GM18873 (cell line): ENCODE data around the gene RSAD2.
"Not testable (repeated sequence)": the region's sequence is repeated elsewhere in the genome, so short reads cannot be mapped to it uniquely, and the experiment has no call there.

Experiments
- ATAC-seq: cut with Tn5 transposase; IDR thresholded peaks from one replicate; pipeline ENCODE4 v1.9.1; 2021; ENCODE audit warnings: mild to moderate bottlenecking, moderate library complexity, moderate number of reproducible peaks; ENCODE audit not compliant: unreplicated experiment, low FRiP score

Gene RSAD2

GRCh38 chr2:6896930-6897759, 19.6 kb downstream of the RSAD2 start:
- ATAC-seq = no peak

- not testable (repeated sequence) for ATAC-seq
Measured at GRCh38 chr2:6902581-6902980, 25.0 kb downstream of the RSAD2 start.

- no peak for ATAC-seq
Measured at GRCh38 chr2:6905668-6906067, 28.1 kb downstream of the RSAD2 start.

GRCh38 chr2:6906165-6906741, 28.7 kb downstream of the RSAD2 start:
- ATAC-seq = no peak

GRCh38 chr2:6908291-6908690, 30.7 kb downstream of the RSAD2 start:
- ATAC-seq = no peak

GRCh38 chr2:6909431-6910385, 32.1 kb downstream of the RSAD2 start:
- peak; percentile 99 for ATAC-seq

GRCh38 chr2:6911721-6912120, 34.1 kb downstream of the RSAD2 start:
- no peak for ATAC-seq

- ATAC-seq = no peak
Measured at GRCh38 chr2:6913415-6914157, 36.0 kb downstream of the RSAD2 start.

GRCh38 chr2:6914828-6915227, 37.3 kb downstream of the RSAD2 start:
- no peak for ATAC-seq

GRCh38 chr2:6915399-6915798, 37.8 kb downstream of the RSAD2 start:
- ATAC-seq = no peak

GRCh38 chr2:6916224-6916623, 38.6 kb downstream of the RSAD2 start:
- ATAC-seq = no peak

GRCh38 chr2:6916736-6917070, 39.1 kb downstream of the RSAD2 start:
- no peak for ATAC-seq

- peak; percentile 53 for ATAC-seq
Measured at GRCh38 chr2:6917071-6917760, 39.6 kb downstream of the RSAD2 start, which contains the start of gene RNF144A. RNF144A (plus strand) TSS chr2:6917412; CDS start chr2:6996927, 79,515 bp downstream.

GRCh38 chr2:6917761-6918421, 40.3 kb downstream of the RSAD2 start:
- peak; percentile 16 for ATAC-seq

- ATAC-seq = no peak
Measured at GRCh38 chr2:6919901-6920742, 42.5 kb downstream of the RSAD2 start.

GRCh38 chr2:6920743-6921064, 43.1 kb downstream of the RSAD2 start:
- no peak for ATAC-seq

GRCh38 chr2:6921321-6921922, 43.8 kb downstream of the RSAD2 start:
- no peak for ATAC-seq

GRCh38 chr2:6922201-6922656, 44.7 kb downstream of the RSAD2 start:
- no peak for ATAC-seq
